ENCODE data around the gene TMEM138. TPM values are rescaled to one million over a fixed set of nuclear protein-coding genes. Genes with fewer than 3 reads are reported as not detected.

TMEM138 gene
- total RNA-seq, 1 donor from 2014 or later = 30.7 TPM

- H3K36me3 Mint-ChIP-seq = peaks cover 41% of the 10 kb centered on the region
Observed at GRCh38 chr11:61411589-61411988, 49.4 kb downstream of the TMEM138 start.

GRCh38 chr11:61413496-61413895 is 51.3 kb downstream of the TMEM138 start:
- no peak overlapping the region for H3K9ac ChIP-seq
- H3K36me3 Mint-ChIP-seq = peaks cover 43% of the 10 kb centered on the region
- no peaks in the 10 kb centered on the region for H3K4me1 ChIP-seq
- H3K27ac ChIP-seq = no peak overlapping the region
- H3K4me3 ChIP-seq = no peak overlapping the region
- no peaks in the 10 kb centered on the region for H3K27me3 ChIP-seq
- peaks cover 26% of the 10 kb centered on the region for H3K79me2 ChIP-seq (ENCODE audit: low read depth)
- peaks cover 17% of the 10 kb centered on the region for H3F3A ChIP-seq (ENCODE audit: low read depth)
- no peaks in the 10 kb centered on the region for H3K4me1 Mint-ChIP-seq
- no peak for TF ChIP-seq CTCF (IDR thresholded peaks at IDR 0.05)
- no peak for TF ChIP-seq EZH2 (IDR thresholded peaks at IDR 0.05)
- no peak overlapping the region for H3K4me3 Mint-ChIP-seq
- H4K20me1 ChIP-seq (ENCODE audit: low read depth) = peaks cover 25% of the 10 kb centered on the region
- H3K27ac Mint-ChIP-seq = no peak overlapping the region
- no peaks in the 10 kb centered on the region for H3K9me3 ChIP-seq (ENCODE audit: low read depth)
- DNase-seq (ENCODE audit: low spot score) = no peak
- peaks cover 3% of the 10 kb centered on the region for H3K27me3 Mint-ChIP-seq (ENCODE audit: insufficient read depth, low read depth)
- H3K4me2 ChIP-seq = no peak overlapping the region
- peaks cover 50% of the 10 kb centered on the region for H3K36me3 ChIP-seq
- no peaks in the 10 kb centered on the region for H3K9me3 Mint-ChIP-seq
- H2AFZ ChIP-seq (replicated peaks) = no peak overlapping the region

More at GRCh38 chr11:61411589-61411988, 49.4 kb downstream of the TMEM138 start:
- Mint-ChIP-seq H3K27ac (no peak overlapping the region), H3K9me3 (no peaks in the 10 kb centered on the region), H3K27me3 (ENCODE audit: insufficient read depth, low read depth) (peaks cover 3% of the 10 kb centered on the region), H3K4me1 (no peaks in the 10 kb centered on the region), H3K4me3 (no peak overlapping the region)
- Histone ChIP-seq H3K27ac (no peak overlapping the region), H4K20me1 (ENCODE audit: low read depth) (peaks cover 10% of the 10 kb centered on the region), H3K27me3 (no peaks in the 10 kb centered on the region), H3K4me1 (no peaks in the 10 kb centered on the region), H3K36me3 (peaks cover 38% of the 10 kb centered on the region), H3K4me3 (no peak overlapping the region), H3K79me2 (ENCODE audit: low read depth) (peaks cover 7% of the 10 kb centered on the region), H3K9me3 (ENCODE audit: low read depth) (no peaks in the 10 kb centered on the region), H3K9ac (no peak overlapping the region), H3F3A (ENCODE audit: low read depth) (peaks cover 11% of the 10 kb centered on the region), H3K4me2 (no peak overlapping the region), H2AFZ (replicated peaks) (no peak overlapping the region)
- TF ChIP-seq EZH2 (IDR thresholded peaks at IDR 0.05) (no peak), CTCF (IDR thresholded peaks at IDR 0.05) (no peak), EZH2phosphoT487 (IDR thresholded peaks at IDR 0.05) (no peak)
- DNase-seq (ENCODE audit: low spot score) = no peak

GRCh38 chr11:61414547-61414946 is 52.4 kb downstream of the TMEM138 start:
- Histone ChIP-seq H3K4me2 (no peak overlapping the region), H3K36me3 (peaks cover 50% of the 10 kb centered on the region), H2AFZ (replicated peaks) (no peak overlapping the region), H3K79me2 (ENCODE audit: low read depth) (peaks cover 37% of the 10 kb centered on the region), H3K4me1 (no peaks in the 10 kb centered on the region), H3K9ac (no peak overlapping the region), H3K27ac (no peak overlapping the region), H3K9me3 (ENCODE audit: low read depth) (no peaks in the 10 kb centered on the region), H3K4me3 (no peak overlapping the region), H4K20me1 (ENCODE audit: low read depth) (peaks cover 33% of the 10 kb centered on the region), H3F3A (ENCODE audit: low read depth) (peaks cover 17% of the 10 kb centered on the region), H3K27me3 (no peaks in the 10 kb centered on the region)
- H3K4me1 Mint-ChIP-seq = no peaks in the 10 kb centered on the region
- peaks cover 3% of the 10 kb centered on the region for H3K27me3 Mint-ChIP-seq (ENCODE audit: insufficient read depth, low read depth)
- H3K9me3 Mint-ChIP-seq = no peaks in the 10 kb centered on the region
- peaks cover 44% of the 10 kb centered on the region for H3K36me3 Mint-ChIP-seq
- no peak overlapping the region for H3K4me3 Mint-ChIP-seq
- H3K27ac Mint-ChIP-seq = no peak overlapping the region
- no peak for DNase-seq (ENCODE audit: low spot score)
- TF ChIP-seq CTCF (IDR thresholded peaks at IDR 0.05) (no peak), EZH2 (IDR thresholded peaks at IDR 0.05) (no peak), EZH2phosphoT487 (IDR thresholded peaks at IDR 0.05) (no peak)
